Measurements from ENCODE around the gene PIK3R2.
"Not testable (repeated sequence)": the region's sequence is repeated elsewhere in the genome, so short reads cannot be mapped to it uniquely, and the experiment has no call there.

Gene PIK3R2

DNA sequence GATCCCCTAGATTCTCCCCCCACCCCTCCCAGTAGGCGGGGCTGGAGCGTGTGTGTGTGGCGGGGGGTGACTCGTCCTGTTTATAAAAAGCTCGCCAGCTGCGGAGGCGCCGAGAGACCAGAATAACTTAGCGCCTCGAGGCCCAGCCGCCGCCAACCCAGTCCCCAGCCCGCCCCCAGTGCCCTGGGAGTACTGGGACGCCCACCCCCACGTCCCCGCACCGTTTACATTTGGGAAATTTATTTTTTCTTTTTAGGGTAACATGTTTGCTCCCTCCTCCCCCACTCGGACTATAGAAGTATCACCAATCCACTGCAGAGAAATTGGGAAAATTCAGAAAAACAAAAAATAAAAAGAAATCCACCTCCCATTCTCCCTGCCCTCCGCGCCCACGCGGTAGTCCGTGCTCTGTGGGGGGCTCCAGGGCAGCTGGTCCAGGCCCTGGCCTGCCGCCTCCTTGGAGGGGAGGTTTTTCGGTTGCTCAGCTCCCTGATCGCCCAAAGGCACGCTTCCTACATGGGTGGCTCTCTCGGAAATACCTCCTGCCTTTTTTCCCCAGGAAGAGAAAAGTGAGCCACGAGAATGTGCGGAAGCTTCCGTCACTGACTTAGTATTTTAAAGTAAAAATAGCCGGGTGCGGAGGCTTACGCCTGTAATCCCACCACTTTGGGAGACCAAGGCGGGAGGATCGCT lies 52.4 kb downstream of the PIK3R2 start:
- peak; percentile 56 for DNase-seq

GRCh38 chr19:18206018-18206417 lies 53.1 kb downstream of the PIK3R2 start:
- DNase-seq = no peak

GRCh38 chr19:18208098-18208951 lies 55.4 kb downstream of the PIK3R2 start:
- peak; percentile 54 for DNase-seq

DNA sequence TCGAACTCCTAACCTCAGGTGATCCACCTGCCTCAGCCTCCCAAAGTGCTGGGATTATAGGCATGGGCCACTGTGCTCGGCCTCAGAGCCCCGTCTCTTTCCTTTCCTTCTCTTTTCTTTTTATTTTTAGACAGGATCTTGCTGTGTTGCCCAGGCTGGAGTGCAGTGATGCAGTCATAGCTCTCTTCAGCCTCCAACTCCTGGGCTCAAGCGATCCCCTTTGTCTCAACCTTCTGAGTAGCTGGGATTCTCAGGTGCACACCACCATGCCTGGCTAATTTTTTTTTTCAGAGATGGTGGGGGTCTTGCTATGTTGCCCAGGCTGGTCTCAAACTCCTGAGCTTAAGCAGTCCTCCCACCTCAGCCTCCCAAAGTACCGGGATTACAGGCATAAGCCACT lies 56.9 kb downstream of the PIK3R2 start:
- not testable (repeated sequence) for DNase-seq

GRCh38 chr19:18211683-18212082 lies 58.7 kb downstream of the PIK3R2 start:
- DNase-seq = no peak

DNA sequence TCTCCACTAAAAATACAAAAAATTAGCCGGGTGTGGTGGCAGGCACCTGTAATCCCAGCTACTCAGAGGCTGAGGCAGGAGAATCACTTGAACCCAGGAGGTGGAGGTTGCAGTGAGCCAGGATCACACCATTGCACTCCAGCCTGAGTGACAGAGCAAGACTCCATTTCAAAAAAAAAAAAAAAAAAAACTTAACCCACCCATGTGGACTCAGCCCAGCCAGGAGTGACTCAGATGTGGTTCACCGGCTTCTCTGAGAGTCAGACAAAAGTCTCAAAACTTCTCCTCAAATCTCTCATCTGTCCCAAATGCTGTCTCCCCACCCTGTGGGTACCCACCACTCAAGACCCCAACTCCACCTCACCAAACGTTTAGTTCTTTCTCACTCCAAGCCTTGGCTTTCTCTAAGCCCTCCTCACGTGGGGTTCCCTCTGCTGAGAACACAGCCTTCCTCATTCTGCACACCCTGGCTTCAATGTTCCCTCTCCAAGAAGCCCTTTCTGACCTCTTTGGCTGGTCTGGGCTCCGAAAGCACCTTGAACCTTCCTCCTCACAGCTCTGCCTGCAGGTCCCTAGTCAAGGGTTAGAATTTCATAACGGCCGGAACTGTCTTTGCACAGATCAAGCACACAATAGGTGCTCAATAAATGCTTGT lies 61.9 kb downstream of the PIK3R2 start:
- DNase-seq = no peak

DNA sequence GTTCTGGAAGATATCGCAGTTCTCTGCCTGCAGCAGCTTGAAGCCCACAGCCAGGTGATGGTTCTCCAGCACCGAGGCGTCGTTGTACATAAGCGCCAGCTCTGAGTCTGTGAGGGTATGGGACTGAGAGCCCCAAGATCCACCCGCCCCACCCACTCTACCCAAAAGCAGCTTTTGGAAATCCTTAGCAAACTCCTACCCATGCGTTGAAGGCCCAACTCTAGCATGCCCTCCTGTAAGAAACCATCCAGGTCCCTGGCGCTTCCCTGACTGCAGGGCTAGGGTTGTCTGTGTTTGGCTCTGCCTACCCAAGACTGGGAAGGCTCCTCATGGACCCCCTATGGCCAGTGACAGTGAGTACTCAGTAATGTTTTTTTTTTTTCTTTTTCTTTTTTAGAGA lies 63.8 kb downstream of the PIK3R2 start:
- no peak for DNase-seq

DNA sequence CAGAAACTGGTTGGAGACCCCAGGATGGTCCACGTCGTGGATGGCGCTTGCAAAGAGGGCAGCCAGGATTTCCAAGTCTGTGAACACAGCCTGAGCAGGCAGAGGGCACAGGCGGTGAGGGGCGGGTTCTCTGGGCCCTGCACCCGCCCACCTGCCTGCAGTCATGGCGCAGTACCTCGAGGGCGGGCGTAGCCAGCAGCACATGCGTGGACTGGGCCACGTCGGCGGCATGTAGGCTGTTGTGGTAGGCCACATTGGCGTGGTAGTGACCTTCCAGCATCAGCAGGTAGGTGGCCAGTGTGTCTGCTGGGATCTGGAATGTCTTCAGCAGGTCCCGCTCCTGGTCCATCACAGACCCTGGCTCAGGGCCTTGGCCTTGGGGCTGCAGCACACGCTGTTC lies 65.2 kb downstream of the PIK3R2 start:
- DNase-seq = no peak

DNA sequence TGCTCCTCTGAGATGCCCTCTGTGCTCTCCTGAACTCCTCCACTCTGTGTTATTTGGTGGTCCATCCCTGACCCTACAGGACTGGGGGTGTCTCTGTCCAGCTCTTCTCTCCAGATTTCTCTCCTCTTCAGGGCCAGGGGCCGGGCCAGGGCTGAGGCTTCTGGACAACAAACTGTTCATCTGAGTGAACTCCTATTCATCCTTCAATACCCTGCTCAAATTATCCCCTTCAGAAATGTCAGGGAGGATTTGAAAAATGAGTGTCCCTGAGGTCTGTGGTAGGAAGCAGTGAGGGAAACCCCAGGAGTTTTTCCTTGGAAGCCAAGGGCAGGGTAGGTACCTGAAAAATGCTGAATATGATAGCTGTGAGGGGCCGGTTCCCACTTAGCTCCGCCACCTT lies 65.6 kb downstream of the PIK3R2 start:
- DNase-seq = no peak
